Measurements from ENCODE around the gene PCDH9.

Gene PCDH9

DNA sequence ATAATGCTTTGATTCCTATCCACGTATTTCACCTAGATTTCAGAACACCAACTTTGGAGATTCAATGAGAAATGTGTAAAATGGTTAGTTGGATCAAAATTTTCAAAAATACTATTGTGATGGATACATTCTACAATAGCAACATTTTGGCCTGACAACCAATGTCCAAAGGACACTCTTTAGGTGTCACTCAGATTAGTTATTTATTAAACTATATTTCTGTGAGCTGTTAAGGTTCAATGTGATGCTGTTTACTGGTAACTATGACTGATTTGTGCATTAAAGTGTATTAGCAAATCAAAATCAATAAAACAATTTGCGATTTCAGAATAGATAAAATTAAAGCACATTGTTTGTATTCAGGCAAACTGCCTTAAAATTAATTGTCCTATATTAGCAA lies 149.8 kb downstream of the PCDH9 start:
- Histone ChIP-seq H3K36me3 (replicated peaks in 1 of 2; ENCODE audit: control insufficient read depth in 2 of 2, insufficient read depth in 2 of 2, low read length in 2 of 2) (no peaks in the 10 kb centered on the region), H2BK15ac (ENCODE audit: low read length) (no peak overlapping the region), H3K14ac (ENCODE audit: low read length) (no peak overlapping the region), H3K4ac (ENCODE audit: low read length) (no peak overlapping the region), H2AK5ac (ENCODE audit: low read depth, low read length) (no peak overlapping the region), H3K9me3 (replicated peaks in 1 of 2; ENCODE audit: control insufficient read depth in 2 of 2, insufficient read depth in 1 of 2, low read depth in 1 of 2, low read length in 2 of 2) (no peaks in the 10 kb centered on the region), H3K4me2 (ENCODE audit: insufficient read depth, low read length, poor library complexity, severe bottlenecking) (no peak overlapping the region), H2AFZ (ENCODE audit: low read length) (no peak overlapping the region), H3K79me1 (ENCODE audit: low read depth, low read length) (no peaks in the 10 kb centered on the region), H2BK120ac (ENCODE audit: low read depth, low read length) (no peak overlapping the region), H2BK5ac (ENCODE audit: low read length) (no peak overlapping the region), H2BK12ac (ENCODE audit: low read length) (no peak overlapping the region), H3K27ac (replicated peaks; ENCODE audit: low read length) (no peak overlapping the region), H3K4me1 (ENCODE audit: control insufficient read depth in 2 of 2, insufficient read depth in 1 of 2, low read depth in 1 of 2, low read length in 2 of 2) (peaks cover 0 to 11% of the 10 kb centered on the region in 2 donors), H3K9ac (ENCODE audit: low read depth, low read length, poor library complexity) (no peak overlapping the region), H4K91ac (ENCODE audit: low read depth, low read length, poor library complexity) (no peak overlapping the region), H3K4me3 (ENCODE audit: low read length in 2 of 2) (no peak overlapping the region), H3K23ac (ENCODE audit: low read depth, low read length, poor library complexity) (no peak overlapping the region), H4K8ac (ENCODE audit: low read depth, low read length) (no peak overlapping the region), H3K18ac (ENCODE audit: low read length) (no peak overlapping the region), H3K27me3 (ENCODE audit: control insufficient read depth in 3 of 3, insufficient read depth in 3 of 3, low read depth in 1 of 3, low read length in 3 of 3) (no peaks in the 10 kb centered on the region)
- WGBS, 2 donors (ENCODE audit: extremely low coverage in 2 of 2, insufficient read length in 2 of 2, insufficient replicate concordance in 1 of 2): no CpG with 5 or more reads among the region's 2 CpGs
- DNase-seq (ENCODE audit: low spot score): no peak

DNA sequence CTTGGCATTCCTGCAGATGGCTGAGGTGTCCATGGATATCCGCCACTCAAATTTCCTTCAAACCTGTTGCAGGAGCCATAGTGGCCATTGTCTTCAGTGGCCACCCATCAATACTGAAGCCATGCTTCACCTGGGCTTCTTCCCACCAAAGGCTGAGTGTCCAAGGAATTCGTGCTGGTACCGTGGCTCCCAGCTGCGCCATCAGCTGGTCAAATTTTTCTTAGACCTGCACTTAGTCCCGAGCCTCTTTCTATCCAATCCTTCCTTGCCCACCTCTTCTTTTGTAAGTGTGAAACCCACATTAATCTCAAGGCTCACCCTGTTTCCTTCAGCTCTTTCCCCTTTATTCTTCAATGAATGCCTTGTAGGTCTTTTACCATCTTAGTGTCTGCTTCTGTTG lies 152.1 kb downstream of the PCDH9 start:
- Histone ChIP-seq H4K91ac (ENCODE audit: low read depth, low read length, poor library complexity) (no peak overlapping the region), H2BK12ac (ENCODE audit: low read length) (no peak overlapping the region), H3K23ac (ENCODE audit: low read depth, low read length, poor library complexity) (no peak overlapping the region), H2BK5ac (ENCODE audit: low read length) (no peak overlapping the region), H3K18ac (ENCODE audit: low read length) (no peak overlapping the region), H2AFZ (ENCODE audit: low read length) (no peak overlapping the region), H2BK120ac (ENCODE audit: low read depth, low read length) (no peak overlapping the region), H3K4me2 (ENCODE audit: insufficient read depth, low read length, poor library complexity, severe bottlenecking) (no peak overlapping the region), H3K4me1 (ENCODE audit: control insufficient read depth in 2 of 2, insufficient read depth in 1 of 2, low read depth in 1 of 2, low read length in 2 of 2) (peaks cover 0 to 9% of the 10 kb centered on the region in 2 donors), H3K27me3 (ENCODE audit: control insufficient read depth in 3 of 3, insufficient read depth in 3 of 3, low read depth in 1 of 3, low read length in 3 of 3) (no peaks in the 10 kb centered on the region), H3K4me3 (ENCODE audit: low read length in 2 of 2) (no peak overlapping the region), H3K9ac (ENCODE audit: low read depth, low read length, poor library complexity) (no peak overlapping the region), H2AK5ac (ENCODE audit: low read depth, low read length) (no peak overlapping the region), H3K36me3 (replicated peaks in 1 of 2; ENCODE audit: control insufficient read depth in 2 of 2, insufficient read depth in 2 of 2, low read length in 2 of 2) (no peaks in the 10 kb centered on the region), H3K27ac (replicated peaks; ENCODE audit: low read length) (no peak overlapping the region), H4K8ac (ENCODE audit: low read depth, low read length) (no peak overlapping the region), H3K79me1 (ENCODE audit: low read depth, low read length) (no peaks in the 10 kb centered on the region), H3K4ac (ENCODE audit: low read length) (no peak overlapping the region), H2BK15ac (ENCODE audit: low read length) (no peak overlapping the region), H3K14ac (ENCODE audit: low read length) (no peak overlapping the region), H3K9me3 (replicated peaks in 1 of 2; ENCODE audit: control insufficient read depth in 2 of 2, insufficient read depth in 1 of 2, low read depth in 1 of 2, low read length in 2 of 2) (no peaks in the 10 kb centered on the region)
- WGBS, 2 donors (ENCODE audit: extremely low coverage in 2 of 2, insufficient read length in 2 of 2, insufficient replicate concordance in 1 of 2): no CpG with 5 or more reads among the region's 5 CpGs
- DNase-seq (ENCODE audit: low spot score): no peak

DNA sequence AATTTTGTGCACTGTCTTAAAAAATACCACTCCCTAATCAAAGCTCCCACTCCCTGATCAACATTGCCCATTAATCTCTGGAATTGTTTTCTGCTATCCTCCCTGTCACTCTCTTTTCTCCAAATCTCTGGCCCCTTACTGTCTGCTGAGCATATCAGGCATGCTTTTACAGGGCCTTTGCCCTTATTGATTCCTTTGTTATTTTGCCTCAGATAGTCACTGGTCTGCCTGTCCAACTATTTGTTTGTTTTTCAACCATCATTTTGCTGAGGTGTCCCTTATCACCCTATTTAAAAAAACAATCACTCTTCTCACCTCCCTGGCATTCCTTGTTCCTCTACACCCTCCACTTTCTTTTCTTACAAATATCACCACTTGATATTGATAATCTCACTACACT lies 153.0 kb downstream of the PCDH9 start:
- Histone ChIP-seq H2AK5ac (ENCODE audit: low read depth, low read length) (no peak overlapping the region), H4K8ac (ENCODE audit: low read depth, low read length) (no peak overlapping the region), H3K9ac (ENCODE audit: low read depth, low read length, poor library complexity) (no peak overlapping the region), H3K4ac (ENCODE audit: low read length) (no peak overlapping the region), H4K91ac (ENCODE audit: low read depth, low read length, poor library complexity) (no peak overlapping the region), H3K23ac (ENCODE audit: low read depth, low read length, poor library complexity) (no peak overlapping the region), H2BK12ac (ENCODE audit: low read length) (no peak overlapping the region), H2BK5ac (ENCODE audit: low read length) (no peak overlapping the region), H3K14ac (ENCODE audit: low read length) (no peak overlapping the region), H3K18ac (ENCODE audit: low read length) (no peak overlapping the region), H3K4me1 (ENCODE audit: control insufficient read depth in 2 of 2, insufficient read depth in 1 of 2, low read depth in 1 of 2, low read length in 2 of 2) (peaks cover 0 to 4% of the 10 kb centered on the region in 2 donors), H3K4me3 (ENCODE audit: low read length in 2 of 2) (no peak overlapping the region), H3K79me1 (ENCODE audit: low read depth, low read length) (no peaks in the 10 kb centered on the region), H3K9me3 (replicated peaks in 1 of 2; ENCODE audit: control insufficient read depth in 2 of 2, insufficient read depth in 1 of 2, low read depth in 1 of 2, low read length in 2 of 2) (no peaks in the 10 kb centered on the region), H2BK120ac (ENCODE audit: low read depth, low read length) (no peak overlapping the region), H3K27me3 (ENCODE audit: control insufficient read depth in 3 of 3, insufficient read depth in 3 of 3, low read depth in 1 of 3, low read length in 3 of 3) (no peaks in the 10 kb centered on the region), H2BK15ac (ENCODE audit: low read length) (no peak overlapping the region), H3K4me2 (ENCODE audit: insufficient read depth, low read length, poor library complexity, severe bottlenecking) (no peak overlapping the region), H2AFZ (ENCODE audit: low read length) (no peak overlapping the region), H3K36me3 (replicated peaks in 1 of 2; ENCODE audit: control insufficient read depth in 2 of 2, insufficient read depth in 2 of 2, low read length in 2 of 2) (no peaks in the 10 kb centered on the region), H3K27ac (replicated peaks; ENCODE audit: low read length) (no peak overlapping the region)
- no peak for DNase-seq (ENCODE audit: low spot score)

DNA sequence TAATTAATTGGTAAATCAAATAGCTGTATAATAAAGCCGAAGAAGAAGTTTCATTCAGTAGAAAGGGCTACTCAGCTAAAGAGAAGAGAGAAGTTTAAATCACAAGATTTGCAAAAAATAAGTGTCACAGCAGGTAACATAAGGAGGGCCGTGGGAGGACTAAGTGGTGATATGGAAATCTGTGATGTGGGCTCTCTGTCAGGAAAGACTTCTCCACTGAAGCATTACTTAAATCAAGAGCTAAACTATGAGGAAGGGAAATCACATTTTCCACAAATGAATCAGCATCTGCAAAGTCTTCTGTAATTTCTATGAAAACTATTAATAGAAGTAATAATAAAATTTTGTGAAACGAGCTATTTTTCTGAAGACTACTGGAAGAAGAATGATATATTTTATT lies 153.8 kb downstream of the PCDH9 start:
- H3K14ac ChIP-seq (ENCODE audit: low read length): no peak overlapping the region
- H3K36me3 ChIP-seq (replicated peaks in 1 of 2; ENCODE audit: control insufficient read depth in 2 of 2, insufficient read depth in 2 of 2, low read length in 2 of 2): no peaks in the 10 kb centered on the region
- no peak overlapping the region for H3K27ac ChIP-seq (replicated peaks; ENCODE audit: low read length)
- H2BK15ac ChIP-seq (ENCODE audit: low read length): no peak overlapping the region
- no CpG with 5 or more reads among the region's 3 CpGs for whole genome bisulfite sequencing, 2 donors (ENCODE audit: extremely low coverage in 2 of 2, insufficient read length in 2 of 2, insufficient replicate concordance in 1 of 2)
- H3K4me2 ChIP-seq (ENCODE audit: insufficient read depth, low read length, poor library complexity, severe bottlenecking): no peak overlapping the region
- no peak overlapping the region for H4K91ac ChIP-seq (ENCODE audit: low read depth, low read length, poor library complexity)
- no peak overlapping the region for H3K18ac ChIP-seq (ENCODE audit: low read length)
- no peak overlapping the region for H3K4me3 ChIP-seq (ENCODE audit: low read length in 2 of 2)
- no peak overlapping the region for H2AFZ ChIP-seq (ENCODE audit: low read length)
- no peaks in the 10 kb centered on the region for H3K4me1 ChIP-seq (ENCODE audit: control insufficient read depth in 2 of 2, insufficient read depth in 1 of 2, low read depth in 1 of 2, low read length in 2 of 2)
- DNase-seq (ENCODE audit: low spot score): no peak
- H3K9ac ChIP-seq (ENCODE audit: low read depth, low read length, poor library complexity): no peak overlapping the region
- H2BK5ac ChIP-seq (ENCODE audit: low read length): no peak overlapping the region
- H3K4ac ChIP-seq (ENCODE audit: low read length): no peak overlapping the region
- H2BK12ac ChIP-seq (ENCODE audit: low read length): no peak overlapping the region
- peaks cover 1% of the 10 kb centered on the region for H3K79me1 ChIP-seq (ENCODE audit: low read depth, low read length)
- H3K23ac ChIP-seq (ENCODE audit: low read depth, low read length, poor library complexity): no peak overlapping the region
- H3K27me3 ChIP-seq (ENCODE audit: control insufficient read depth in 3 of 3, insufficient read depth in 3 of 3, low read depth in 1 of 3, low read length in 3 of 3): no peaks in the 10 kb centered on the region
- H2AK5ac ChIP-seq (ENCODE audit: low read depth, low read length): no peak overlapping the region
- H3K9me3 ChIP-seq (replicated peaks in 1 of 2; ENCODE audit: control insufficient read depth in 2 of 2, insufficient read depth in 1 of 2, low read depth in 1 of 2, low read length in 2 of 2): no peaks in the 10 kb centered on the region
- H2BK120ac ChIP-seq (ENCODE audit: low read depth, low read length): no peak overlapping the region
- H4K8ac ChIP-seq (ENCODE audit: low read depth, low read length): no peak overlapping the region

Measured in neuronal stem cell (in vitro differentiated cells).